OCI-LY1 (cell line): Measurements from ENCODE around the gene ZNHIT1.

ENCODE experiments used
- H2AFZ ChIP-seq: fragments of 200-600 bp; sonication (generic), shearing (Covaris generic); 2 replicates; pipeline ENCODE4 v1.6.0; 2014; ENCODE audit warnings: antibody characterized with exemption, mild to moderate bottlenecking, low read length
- H3F3A ChIP-seq: fragments of 200-600 bp; sonication (generic), shearing (Covaris generic); 2 replicates; pipeline ENCODE4 v1.6.0; 2014; ENCODE audit warnings: mild to moderate bottlenecking, antibody characterized with exemption, low read length, moderate library complexity; ENCODE audit not compliant: insufficient read depth
- H3K27ac ChIP-seq: fragments of 200-600 bp; sonication (generic); 2 replicates; pipeline ENCODE4 v1.5.1; 2014; ENCODE audit warnings: low read length, mixed run types, mild to moderate bottlenecking, low read depth; ENCODE audit not compliant: poor library complexity, severe bottlenecking
- H3K27me3 ChIP-seq: fragments of 200-600 bp; sonication (generic); 2 replicates; pipeline ENCODE4 v1.6.0; 2014; ENCODE audit warnings: antibody characterized with exemption, mild to moderate bottlenecking, low read length, moderate library complexity; ENCODE audit not compliant: insufficient read depth
- H3K36me3 ChIP-seq: fragments of 200-600 bp; sonication (generic); 2 replicates; pipeline ENCODE4 v1.6.1; 2014; ENCODE audit warnings: mild to moderate bottlenecking, antibody characterized with exemption, low read length, moderate library complexity, mixed read lengths; ENCODE audit not compliant: insufficient read depth
- H3K4me1 ChIP-seq: fragments of 200-600 bp; sonication (generic); 2 replicates; pipeline ENCODE4 v1.5.1; 2014; ENCODE audit warnings: mild to moderate bottlenecking, low read length, moderate library complexity; ENCODE audit not compliant: insufficient read depth, severe bottlenecking
- H3K4me2 ChIP-seq: fragments of 200-600 bp; sonication (generic), shearing (Covaris generic); 2 replicates; pipeline ENCODE4 v1.6.1; 2014; ENCODE audit warnings: low read length
- H3K4me3 ChIP-seq: fragments of 200-600 bp; sonication (generic); 2 replicates; pipeline ENCODE4 v1.5.1; 2014; ENCODE audit warnings: low read length, low read depth, mild to moderate bottlenecking, mixed read lengths; ENCODE audit not compliant: poor library complexity, severe bottlenecking
- H3K79me2 ChIP-seq: fragments of 200-600 bp; shearing (Covaris generic); 2 replicates; pipeline ENCODE4 v1.6.1; 2016; ENCODE audit warnings: mixed run types, low read length, mixed read lengths; ENCODE audit not compliant: insufficient read depth
- H3K9ac ChIP-seq: fragments of 200-600 bp; sonication (generic), shearing (Covaris generic); 2 replicates; pipeline ENCODE4 v1.6.1; 2014; ENCODE audit warnings: mild to moderate bottlenecking, low read length, mixed read lengths
- H3K9me2 ChIP-seq: fragments of 200-600 bp; sonication (generic), shearing (Covaris generic); 2 replicates; pipeline ENCODE4 v1.6.1; 2014; ENCODE audit warnings: low read depth, mild to moderate bottlenecking, low read length, mixed read lengths
- H3K9me3 ChIP-seq: fragments of 200-600 bp; shearing (Covaris generic); 2 replicates; pipeline ENCODE4 v1.6.1; 2014; ENCODE audit warnings: low read length, mixed read lengths
- H4K20me1 ChIP-seq: fragments of 200-600 bp; sonication (generic), shearing (Covaris generic); 2 replicates; pipeline ENCODE4 v1.6.0; 2016; ENCODE audit warnings: mild to moderate bottlenecking, low read length; ENCODE audit not compliant: insufficient read depth
- EZH2 ChIP-seq: fragments of 200-600 bp; sonication (generic), shearing (Covaris generic); IDR thresholded peaks from 2 replicates; pipeline ENCODE4 v1.8.0; 2017; ENCODE audit warnings: borderline replicate concordance, mixed run types, mild to moderate bottlenecking, antibody characterized with exemption, low read length, moderate library complexity, mixed read lengths
- TF ChIP-seq, protein P1 (sequence below): fragments of 200-600 bp; sonication (generic), shearing (Covaris generic); IDR thresholded peaks from 2 replicates; pipeline ENCODE4 v1.5.1; 2017; ENCODE audit warnings: mild to moderate bottlenecking, antibody characterized with exemption, low read length, moderate library complexity, mixed read lengths

Gene ZNHIT1

DNA sequence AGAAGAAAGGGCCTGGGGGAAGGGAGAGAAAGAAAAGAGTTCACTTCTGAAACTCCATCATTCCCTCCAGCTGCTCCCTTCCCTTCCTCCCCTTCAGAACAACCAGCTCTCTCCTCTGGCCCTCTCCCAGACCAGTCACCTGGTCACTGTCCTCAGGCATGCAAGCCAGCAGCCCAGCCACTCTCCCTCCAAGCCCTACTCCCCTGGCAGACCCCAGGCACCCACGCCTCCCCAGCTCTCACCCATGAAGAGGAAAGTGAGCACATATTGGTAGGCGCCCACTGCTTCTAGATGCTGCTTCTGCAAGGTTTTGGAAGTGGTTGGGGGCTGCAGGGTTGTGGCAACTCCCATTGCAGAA lies 17.5 kb upstream of the ZNHIT1 start:
- no peaks in the 10 kb centered on the region for H3K9me3 ChIP-seq
- H3K79me2 ChIP-seq: no peaks in the 10 kb centered on the region
- H3K9me2 ChIP-seq: no peaks in the 10 kb centered on the region
- TF ChIP-seq, protein P1, sequence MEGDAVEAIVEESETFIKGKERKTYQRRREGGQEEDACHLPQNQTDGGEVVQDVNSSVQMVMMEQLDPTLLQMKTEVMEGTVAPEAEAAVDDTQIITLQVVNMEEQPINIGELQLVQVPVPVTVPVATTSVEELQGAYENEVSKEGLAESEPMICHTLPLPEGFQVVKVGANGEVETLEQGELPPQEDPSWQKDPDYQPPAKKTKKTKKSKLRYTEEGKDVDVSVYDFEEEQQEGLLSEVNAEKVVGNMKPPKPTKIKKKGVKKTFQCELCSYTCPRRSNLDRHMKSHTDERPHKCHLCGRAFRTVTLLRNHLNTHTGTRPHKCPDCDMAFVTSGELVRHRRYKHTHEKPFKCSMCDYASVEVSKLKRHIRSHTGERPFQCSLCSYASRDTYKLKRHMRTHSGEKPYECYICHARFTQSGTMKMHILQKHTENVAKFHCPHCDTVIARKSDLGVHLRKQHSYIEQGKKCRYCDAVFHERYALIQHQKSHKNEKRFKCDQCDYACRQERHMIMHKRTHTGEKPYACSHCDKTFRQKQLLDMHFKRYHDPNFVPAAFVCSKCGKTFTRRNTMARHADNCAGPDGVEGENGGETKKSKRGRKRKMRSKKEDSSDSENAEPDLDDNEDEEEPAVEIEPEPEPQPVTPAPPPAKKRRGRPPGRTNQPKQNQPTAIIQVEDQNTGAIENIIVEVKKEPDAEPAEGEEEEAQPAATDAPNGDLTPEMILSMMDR: no peak
- no peak for TF ChIP-seq EZH2
- H3K27ac ChIP-seq: no peak overlapping the region
- H3K36me3 ChIP-seq: no peaks in the 10 kb centered on the region
- H3K4me2 ChIP-seq: no peak overlapping the region
- H2AFZ ChIP-seq: no peak overlapping the region
- H3K4me1 ChIP-seq: peaks cover 10% of the 10 kb centered on the region
- no peak overlapping the region for H3K4me3 ChIP-seq
- no peaks in the 10 kb centered on the region for H3F3A ChIP-seq
- no peak overlapping the region for H3K9ac ChIP-seq
- no peaks in the 10 kb centered on the region for H4K20me1 ChIP-seq
- no peaks in the 10 kb centered on the region for H3K27me3 ChIP-seq

DNA sequence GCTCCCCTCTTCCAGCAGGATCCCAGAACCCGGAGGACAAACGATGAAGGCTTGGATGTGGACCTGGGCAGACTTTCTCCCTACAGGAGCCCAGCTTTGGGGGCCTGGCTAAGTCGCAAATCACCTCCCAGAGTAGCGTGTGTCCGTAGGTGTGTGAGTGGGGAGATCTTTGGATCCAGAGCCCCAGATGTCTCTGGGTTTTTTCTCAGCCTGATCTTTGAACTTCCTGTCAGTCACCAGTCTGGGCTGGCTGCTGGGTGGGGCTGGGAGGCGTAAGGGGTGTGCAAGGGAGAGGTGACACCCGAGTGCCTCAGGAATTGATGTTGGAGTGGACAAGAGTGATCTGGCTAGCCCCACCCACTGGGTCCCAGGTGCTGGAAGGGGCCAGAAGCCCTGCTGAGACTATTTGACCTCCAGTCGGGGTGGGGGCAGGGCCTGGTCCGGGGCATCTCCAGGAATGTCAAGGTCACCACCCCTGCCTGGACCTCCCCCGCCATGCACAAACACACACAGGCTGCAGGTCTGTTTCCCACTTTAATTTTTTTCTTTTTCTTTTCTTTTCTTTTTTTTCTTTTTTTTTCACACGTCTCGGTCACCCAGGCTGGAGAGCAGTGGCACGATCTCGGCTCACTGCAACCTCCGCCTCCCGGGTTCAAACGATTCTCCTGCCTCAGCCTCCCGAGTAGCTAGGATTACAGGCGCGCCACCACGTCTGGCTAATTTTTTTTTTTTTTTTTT lies 16.9 kb upstream of the ZNHIT1 start, which contains the start of gene MOGAT3:
Gene MOGAT3, minus strand, starts transcription at position 175 of the 738 bp plus-strand sequence. CDS start 182 bp downstream, outside the sequence.
- no peak within 1 kb of the TSS for H2AFZ ChIP-seq
- no peaks in the 10 kb centered on the region for H3K9me2 ChIP-seq
- peaks cover 10% of the 10 kb centered on the region for H3K4me1 ChIP-seq
- no peaks in the 10 kb centered on the region for H3K9me3 ChIP-seq
- no peak within 1 kb of the TSS for H3K4me2 ChIP-seq
- H3K27ac ChIP-seq: no peak within 1 kb of the TSS
- no peaks in the 10 kb centered on the region for H3F3A ChIP-seq
- no peak within 1 kb of the TSS for H3K4me3 ChIP-seq
- no peaks in the 10 kb centered on the region for H3K36me3 ChIP-seq
- no peaks in the 10 kb centered on the region; the same call in 1 of the 2 replicates for H3K27me3 ChIP-seq
- TF ChIP-seq EZH2: no peak
- TF ChIP-seq, protein P1: no peak
- no peak within 1 kb of the TSS for H3K9ac ChIP-seq
- no peaks in the 10 kb centered on the region for H3K79me2 ChIP-seq
- H4K20me1 ChIP-seq: no peaks in the 10 kb centered on the region

DNA sequence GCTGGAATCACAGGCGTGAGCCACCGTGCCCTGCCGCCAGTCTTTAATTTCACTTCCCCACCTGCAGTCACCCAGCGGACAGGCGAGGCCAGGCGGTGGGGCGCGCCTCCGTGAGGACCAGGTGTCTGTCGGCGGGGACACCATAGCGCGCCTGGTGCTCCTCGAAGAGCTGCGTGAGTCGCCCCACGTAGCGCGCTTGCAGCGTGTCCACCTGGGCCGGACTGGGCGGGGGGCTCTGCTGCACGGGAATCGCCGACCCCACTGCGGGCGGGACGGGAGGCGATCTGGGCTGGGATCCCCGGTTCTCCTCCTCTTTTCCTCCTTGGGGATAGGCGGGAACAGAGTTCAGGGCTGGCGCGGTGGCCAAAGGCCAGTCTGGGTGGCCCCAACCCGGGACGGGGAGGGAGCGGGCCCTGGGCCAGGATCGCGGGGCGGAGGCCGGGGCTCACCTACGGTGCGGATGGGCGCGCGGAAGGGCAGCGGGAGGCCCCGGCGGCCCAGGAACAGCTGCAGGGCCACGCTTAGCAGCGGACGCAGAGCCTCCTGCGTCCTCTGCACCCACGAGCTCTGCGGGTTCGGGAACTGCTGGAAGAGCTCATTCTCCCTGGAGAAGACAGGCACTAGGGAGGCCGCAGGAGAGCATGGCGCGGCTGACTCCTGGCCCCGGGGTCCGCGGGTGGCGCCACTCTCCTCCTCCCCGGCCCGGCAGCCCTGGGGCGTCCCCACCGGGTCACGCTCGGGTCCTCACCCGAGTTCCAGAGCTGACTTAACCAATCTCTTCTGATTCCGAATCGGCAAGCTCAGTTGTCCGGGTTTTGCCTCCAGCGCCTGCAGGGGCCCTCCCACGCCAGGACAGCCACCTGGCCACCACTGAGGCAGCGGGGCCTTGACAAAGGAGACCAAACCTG lies 16.0 kb upstream of the ZNHIT1 start:
- no peaks in the 10 kb centered on the region for H3K9me3 ChIP-seq
- H2AFZ ChIP-seq: no peak overlapping the region
- no peak overlapping the region for H3K27ac ChIP-seq
- no peak overlapping the region for H3K9ac ChIP-seq
- no peaks in the 10 kb centered on the region for H3K9me2 ChIP-seq
- TF ChIP-seq, protein P1: no peak
- no peak for TF ChIP-seq EZH2
- no peaks in the 10 kb centered on the region for H3F3A ChIP-seq
- H3K4me3 ChIP-seq: no peak overlapping the region
- no peak overlapping the region for H3K4me2 ChIP-seq
- H3K79me2 ChIP-seq: no peaks in the 10 kb centered on the region
- H3K4me1 ChIP-seq: peaks cover 10% of the 10 kb centered on the region
- no peaks in the 10 kb centered on the region for H3K36me3 ChIP-seq
- no peaks in the 10 kb centered on the region for H4K20me1 ChIP-seq
- H3K27me3 ChIP-seq: no peaks in the 10 kb centered on the region; the same call in 1 of the 2 replicates
